Ishikawa (cell line): ENCODE results near the gene CNIH1.

ENCODE experiments used
- CEBPB ChIP-seq: IDR thresholded peaks from 2 replicates; pipeline ENCODE4 v1.6.1; 2012
- CREB1 ChIP-seq: IDR thresholded peaks from 2 replicates; pipeline ENCODE4 v1.6.1; 2012; ENCODE audit warnings: low read depth
- EGR1 ChIP-seq: IDR thresholded peaks from 2 replicates; pipeline ENCODE4 v1.6.1; 2012
- RAD21 ChIP-seq: IDR thresholded peaks from 2 replicates; pipeline ENCODE4 v1.6.1; 2012; ENCODE audit warnings: low read depth
- TAF1 ChIP-seq: IDR thresholded peaks from 2 replicates; pipeline ENCODE4 v1.6.1; 2012; ENCODE audit warnings: low read depth, mild to moderate bottlenecking
- TCF12 ChIP-seq: IDR thresholded peaks from 2 replicates; pipeline ENCODE4 v1.6.1; 2012; ENCODE audit warnings: low read depth
- YY1 ChIP-seq: IDR thresholded peaks from 2 replicates; pipeline ENCODE4 v1.6.1; 2012; ENCODE audit warnings: low read depth
- TF ChIP-seq, protein P1 (sequence below): IDR thresholded peaks from 2 replicates; pipeline ENCODE4 v1.6.1; 2012; ENCODE audit warnings: low read depth, mild to moderate bottlenecking
- TF ChIP-seq, protein P2 (sequence below): IDR thresholded peaks from 2 replicates; pipeline ENCODE4 v1.6.1; 2012

DNA sequence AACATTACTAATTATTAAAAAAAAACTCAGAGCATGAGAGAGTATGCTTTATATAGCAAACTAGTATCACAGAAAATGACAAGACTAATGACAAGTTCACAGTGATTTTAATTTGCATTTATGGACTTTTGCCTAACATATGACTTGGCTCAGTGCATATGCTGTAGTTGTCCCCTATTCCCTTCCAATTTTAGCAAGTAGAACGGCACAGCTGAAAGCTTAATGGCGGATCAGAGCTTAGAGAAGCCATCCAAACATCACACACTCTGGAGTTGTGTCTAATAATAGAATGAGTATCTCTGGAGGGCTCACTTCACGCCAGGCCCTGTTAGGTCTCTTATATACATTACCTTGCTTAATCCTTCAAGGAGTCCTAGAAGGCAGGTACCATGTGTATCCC, 13.3 kb downstream of the CNIH1 start:
- TF ChIP-seq CREB1: no peak
- no peak for TF ChIP-seq YY1
- TF ChIP-seq, protein P1, sequence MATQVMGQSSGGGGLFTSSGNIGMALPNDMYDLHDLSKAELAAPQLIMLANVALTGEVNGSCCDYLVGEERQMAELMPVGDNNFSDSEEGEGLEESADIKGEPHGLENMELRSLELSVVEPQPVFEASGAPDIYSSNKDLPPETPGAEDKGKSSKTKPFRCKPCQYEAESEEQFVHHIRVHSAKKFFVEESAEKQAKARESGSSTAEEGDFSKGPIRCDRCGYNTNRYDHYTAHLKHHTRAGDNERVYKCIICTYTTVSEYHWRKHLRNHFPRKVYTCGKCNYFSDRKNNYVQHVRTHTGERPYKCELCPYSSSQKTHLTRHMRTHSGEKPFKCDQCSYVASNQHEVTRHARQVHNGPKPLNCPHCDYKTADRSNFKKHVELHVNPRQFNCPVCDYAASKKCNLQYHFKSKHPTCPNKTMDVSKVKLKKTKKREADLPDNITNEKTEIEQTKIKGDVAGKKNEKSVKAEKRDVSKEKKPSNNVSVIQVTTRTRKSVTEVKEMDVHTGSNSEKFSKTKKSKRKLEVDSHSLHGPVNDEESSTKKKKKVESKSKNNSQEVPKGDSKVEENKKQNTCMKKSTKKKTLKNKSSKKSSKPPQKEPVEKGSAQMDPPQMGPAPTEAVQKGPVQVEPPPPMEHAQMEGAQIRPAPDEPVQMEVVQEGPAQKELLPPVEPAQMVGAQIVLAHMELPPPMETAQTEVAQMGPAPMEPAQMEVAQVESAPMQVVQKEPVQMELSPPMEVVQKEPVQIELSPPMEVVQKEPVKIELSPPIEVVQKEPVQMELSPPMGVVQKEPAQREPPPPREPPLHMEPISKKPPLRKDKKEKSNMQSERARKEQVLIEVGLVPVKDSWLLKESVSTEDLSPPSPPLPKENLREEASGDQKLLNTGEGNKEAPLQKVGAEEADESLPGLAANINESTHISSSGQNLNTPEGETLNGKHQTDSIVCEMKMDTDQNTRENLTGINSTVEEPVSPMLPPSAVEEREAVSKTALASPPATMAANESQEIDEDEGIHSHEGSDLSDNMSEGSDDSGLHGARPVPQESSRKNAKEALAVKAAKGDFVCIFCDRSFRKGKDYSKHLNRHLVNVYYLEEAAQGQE: no peak
- TF ChIP-seq CEBPB: no peak
- TF ChIP-seq RAD21: no peak
- TF ChIP-seq TAF1: no peak
- no peak for TF ChIP-seq EGR1
- TF ChIP-seq, protein P2, sequence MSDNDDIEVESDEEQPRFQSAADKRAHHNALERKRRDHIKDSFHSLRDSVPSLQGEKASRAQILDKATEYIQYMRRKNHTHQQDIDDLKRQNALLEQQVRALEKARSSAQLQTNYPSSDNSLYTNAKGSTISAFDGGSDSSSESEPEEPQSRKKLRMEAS: no peak
- no peak for TF ChIP-seq TCF12
